Measurements from ENCODE around the gene ST3GAL2. TPM values are rescaled to one million over a fixed set of nuclear protein-coding genes. Genes with fewer than 3 reads are reported as not detected.

The ST3GAL2 gene
- total and polyA plus RNA-seq, 2 donors (not counting 3 experiments of a cell fraction or from before 2014, with no cell fraction given) = 23.0 to 50.4 TPM

DNA sequence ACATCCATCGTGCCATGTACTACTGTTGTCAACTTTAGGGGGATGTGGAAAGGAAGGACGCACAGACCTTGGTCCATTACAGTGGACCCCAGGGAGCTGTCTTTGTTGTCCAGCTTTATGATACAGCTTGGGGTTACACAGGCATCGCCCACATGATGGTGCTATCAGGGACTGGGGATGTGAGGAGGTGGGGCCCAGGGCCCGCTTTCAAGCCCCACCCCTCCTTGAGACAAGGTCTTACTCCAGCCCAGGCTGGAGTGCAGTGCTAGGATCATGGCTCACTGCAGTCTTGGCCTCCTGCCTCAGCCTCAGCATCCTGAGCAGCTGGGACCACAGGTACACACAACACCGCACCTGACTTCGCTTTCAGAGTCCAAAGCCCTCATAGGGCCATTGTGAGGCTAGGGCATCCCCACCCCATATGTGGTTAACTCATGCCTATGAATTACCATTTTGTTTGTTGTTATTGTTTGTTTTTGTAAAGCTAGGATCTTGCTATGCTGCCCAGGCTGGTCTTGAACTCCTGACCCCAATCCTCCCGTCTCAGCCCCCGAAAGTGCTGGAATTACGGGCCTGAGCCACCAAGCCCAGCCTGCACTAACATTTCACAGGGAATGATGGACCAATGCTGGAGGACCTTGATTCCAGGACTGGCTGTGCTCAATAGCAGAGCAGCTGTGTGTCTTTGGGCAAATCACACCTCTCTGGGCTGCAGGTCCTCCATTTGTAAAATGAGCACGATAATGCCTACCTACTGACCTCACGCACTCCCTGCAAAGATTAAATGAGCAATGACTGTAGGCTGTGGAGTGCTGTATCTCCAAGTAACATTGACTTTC is 17.2 kb downstream of the ST3GAL2 start:
- BruUV-seq (replicated peaks) = no TSS peak
- Histone ChIP-seq H3K36me3 (ENCODE audit: control insufficient read depth in 2 of 2, extremely low read depth in 1 of 2, insufficient read depth in 2 of 2, low read length in 2 of 2) (peaks cover 0 to 11% of the 10 kb centered on the region in 2 experiments), H3K9me1 (replicated peaks; ENCODE audit: control insufficient read depth, extremely low read depth, insufficient read depth, low read length) (no peaks in the 10 kb centered on the region), H3K9me3 (replicated peaks; ENCODE audit: control insufficient read depth, insufficient read depth, low read length) (no peaks in the 10 kb centered on the region), H4K20me1 (replicated peaks; ENCODE audit: control insufficient read depth, extremely low read depth, insufficient read depth, low read length) (no peaks in the 10 kb centered on the region), H3K9ac (replicated peaks; ENCODE audit: extremely low read depth, insufficient read depth, low read length) (no peak overlapping the region), H2AFZ (ENCODE audit: low read depth, low read length) (no peak overlapping the region), H3K4me1 (ENCODE audit: control insufficient read depth, extremely low read depth, insufficient read depth, low read length) (peaks cover 19% of the 10 kb centered on the region), H3K4me3 (replicated peaks in 1 of 3; ENCODE audit: insufficient read depth in 1 of 3, low read depth in 1 of 3, low read length in 3 of 3) (no peak overlapping the region), H3K79me2 (ENCODE audit: control insufficient read depth, insufficient read depth, low read length) (peaks cover 50% of the 10 kb centered on the region), H3K27ac (ENCODE audit: insufficient read depth, low read depth, low read length) (no peak overlapping the region), H3K4me2 (ENCODE audit: insufficient read depth, low read length) (no peak overlapping the region), H3K27me3 (ENCODE audit: control insufficient read depth in 2 of 2, insufficient read depth in 2 of 2, low read length in 2 of 2) (no peaks in the 10 kb centered on the region)
- ChIA-PET POLR2A (no interaction called here), CTCF (interaction anchor here (1.0 to 1.4 kb wide), 3 partner anchors 15 to 30 kb away, joined by 3 read pairs; no protein-coding TSS in a partner anchor)
- intact Hi-C loops (cut with micrococcal nuclease) = no loop called here
- no peak for TF ChIP-seq POLR2A (IDR thresholded peaks at IDR 0.05; ENCODE audit: low read depth, low read length)
- no peak for TF ChIP-seq CTCF (IDR thresholded peaks at IDR 0.05; ENCODE audit: extremely low read depth in 1 of 2, insufficient read depth in 1 of 2, low read depth in 1 of 2, low read length in 2 of 2)
- TF ChIP-seq GATA2 (IDR thresholded peaks at IDR 0.05; ENCODE audit: insufficient read depth, insufficient read length, low read depth, low read length) = no peak
- no peak for TF ChIP-seq MYC (IDR thresholded peaks at IDR 0.05; ENCODE audit: low read depth, low read length)
- TF ChIP-seq JUN (IDR thresholded peaks at IDR 0.05; ENCODE audit: borderline replicate concordance, insufficient read depth, insufficient read length, low read depth) = no peak
- TF ChIP-seq EZH2 (IDR thresholded peaks at IDR 0.05; ENCODE audit: borderline replicate concordance, low read depth, low read length, severe bottlenecking) = no peak
- TF ChIP-seq MAX (IDR thresholded peaks at IDR 0.05; ENCODE audit: insufficient read depth, insufficient read length) = no peak
- no peak for TF ChIP-seq POLR2AphosphoS5 (IDR thresholded peaks at IDR 0.05; ENCODE audit: insufficient read depth, low read depth, low read length)
- TF ChIP-seq FOS (IDR thresholded peaks at IDR 0.05; ENCODE audit: borderline replicate concordance, insufficient read depth, low read length) = no peak
- FAIRE-seq (no peak), DNase-seq (ENCODE audit: low read depth, low spot score) (no peak)
- dilution Hi-C loops (cut with MboI; ENCODE audit: extremely low pct_ligation_motif_present, low sequenced_read_pairs) = no loop called here

Measured in endothelial cell of umbilical vein (primary cell).